Cardiac fibroblast (primary cell): Measurements from ENCODE around the gene CELF4.

Experiments
- DNase-seq, 2 donors: peaks; one replicate each; pipeline versions ENCODE4 v3.0.0 to v3.0.0-alpha.2; 2010; ENCODE audit warnings: low read depth in 2 of 2
- H3K4me3 ChIP-seq, 2 donors: replicated peaks in 1 of 2; 1 replicate in 1 of 2; 2 replicates in 1 of 2; pipeline ENCODE4 v1.5.1; 2011; ENCODE audit warnings: low read depth in 2 of 2, low read length in 2 of 2, mild to moderate bottlenecking in 2 of 2, moderate library complexity in 1 of 2
- CTCF ChIP-seq: IDR thresholded peaks from one replicate; pipeline ENCODE4 v1.5.1; 2011; ENCODE audit warnings: low read depth, mild to moderate bottlenecking, low read length, inconsistent platforms

The CELF4 gene

GRCh38 chr18:37391698-37392548 is 173.7 kb downstream of the CELF4 start:
- TF ChIP-seq CTCF = no peak
- DNase-seq = no peak
- H3K4me3 ChIP-seq = no peak overlapping the region

- H3K4me3 ChIP-seq = no peak overlapping the region
- TF ChIP-seq CTCF = no peak
- DNase-seq = no peak
Measured at GRCh38 chr18:37391156-37391555, 174.4 kb downstream of the CELF4 start.

GRCh38 chr18:37390687-37391086 is 174.9 kb downstream of the CELF4 start:
- H3K4me3 ChIP-seq = no peak overlapping the region
- DNase-seq = no peak
- no peak for TF ChIP-seq CTCF

- no peak for DNase-seq
- no peak overlapping the region for H3K4me3 ChIP-seq
Measured at GRCh38 chr18:37389684-37390368, 175.8 kb downstream of the CELF4 start.

GRCh38 chr18:37389041-37389440 is 176.6 kb downstream of the CELF4 start:
- DNase-seq = no peak
- no peak overlapping the region for H3K4me3 ChIP-seq
- no peak for TF ChIP-seq CTCF

More at GRCh38 chr18:37389684-37390368, 175.8 kb downstream of the CELF4 start:
- TF ChIP-seq CTCF = no peak

- no peak for TF ChIP-seq CTCF
- no peak for DNase-seq
- H3K4me3 ChIP-seq = no peak overlapping the region
Measured at GRCh38 chr18:37388413-37388812, 177.2 kb downstream of the CELF4 start.
